ENCODE data around the gene OR5AC2. TPM values are rescaled to one million over a fixed set of nuclear protein-coding genes. Genes with fewer than 3 reads are reported as not detected.

The OR5AC2 gene
- polyA plus RNA-seq, 1 donor (not counting 4 experiments of a cell fraction or from before 2014, with no cell fraction given), result not detected

GRCh38 chr3:98110550-98110908 lies 23.6 kb downstream of the OR5AC2 start:
- FAIRE-seq, result no peak
- DNase-seq (ENCODE audit: low read depth, low spot score), result no peak
- H3K4me3 ChIP-seq (ENCODE audit: control insufficient read depth in 2 of 3, extremely low read depth in 1 of 3, insufficient read depth in 2 of 3, low read depth in 1 of 3, low read length in 3 of 3), result no peak overlapping the region
- no peak overlapping the region for H3K27ac ChIP-seq (ENCODE audit: control insufficient read depth, insufficient read depth, low read length)
- no peak overlapping the region for H3K9ac ChIP-seq (ENCODE audit: control insufficient read depth, extremely low read depth, insufficient read depth, low read length)
- H3K36me3 ChIP-seq (ENCODE audit: control insufficient read depth in 2 of 2, extremely low read depth in 1 of 2, insufficient read depth in 2 of 2, low read length in 2 of 2), result no peaks in the 10 kb centered on the region
- dilution Hi-C loops (cut with MboI; ENCODE audit: extremely low pct_ligation_motif_present, low sequenced_read_pairs), result no loop called here
- H3K79me2 ChIP-seq (ENCODE audit: control insufficient read depth, insufficient read depth, low read length), result no peaks in the 10 kb centered on the region
- H3K9me1 ChIP-seq (ENCODE audit: control insufficient read depth, extremely low read depth, insufficient read depth, low read length), result no peaks in the 10 kb centered on the region
- H2AFZ ChIP-seq (ENCODE audit: control insufficient read depth, low read length), result no peak overlapping the region
- no peaks in the 10 kb centered on the region for H4K20me1 ChIP-seq (ENCODE audit: control insufficient read depth, extremely low read depth, insufficient read depth, low read length)
- H3K4me1 ChIP-seq (ENCODE audit: control insufficient read depth, extremely low read depth, insufficient read depth, low read length), result no peaks in the 10 kb centered on the region
- H3K27me3 ChIP-seq (ENCODE audit: control insufficient read depth, extremely low read depth, insufficient read depth, low read length), result no peaks in the 10 kb centered on the region
- TF ChIP-seq EZH2 (IDR thresholded peaks at IDR 0.05; ENCODE audit: low read length) (no peak), CTCF (optimal IDR thresholded peaks at IDR 0.05 in 1 of 3, IDR thresholded peaks at IDR 0.05 in 1 of 3, conservative IDR thresholded peaks at IDR 0.05 in 1 of 3; ENCODE audit: extremely low read depth in 1 of 3, insufficient read depth in 2 of 3, low read length in 3 of 3) (no peak)
- H3K4me2 ChIP-seq (ENCODE audit: control insufficient read depth, extremely low read depth, insufficient read depth, low read depth, low read length), result no peak overlapping the region
- H3K9me3 ChIP-seq (ENCODE audit: control insufficient read depth, low read depth, low read length), result no peaks in the 10 kb centered on the region

- H3K27ac ChIP-seq (ENCODE audit: control insufficient read depth, insufficient read depth, low read length), result no peak overlapping the region
- no peak for DNase-seq (ENCODE audit: low read depth, low spot score)
- FAIRE-seq, result no peak
Observed at GRCh38 chr3:98114264-98114663, 27.3 kb downstream of the OR5AC2 start.

More at GRCh38 chr3:98114264-98114663, 27.3 kb downstream of the OR5AC2 start:
- dilution Hi-C loops (cut with MboI; ENCODE audit: extremely low pct_ligation_motif_present, low sequenced_read_pairs), result no loop called here
- Histone ChIP-seq H3K9me1 (ENCODE audit: control insufficient read depth, extremely low read depth, insufficient read depth, low read length) (no peaks in the 10 kb centered on the region), H3K4me1 (ENCODE audit: control insufficient read depth, extremely low read depth, insufficient read depth, low read length) (no peaks in the 10 kb centered on the region), H2AFZ (ENCODE audit: control insufficient read depth, low read length) (no peak overlapping the region), H3K4me3 (ENCODE audit: control insufficient read depth in 2 of 3, extremely low read depth in 1 of 3, insufficient read depth in 2 of 3, low read depth in 1 of 3, low read length in 3 of 3) (no peak overlapping the region), H4K20me1 (ENCODE audit: control insufficient read depth, extremely low read depth, insufficient read depth, low read length) (no peaks in the 10 kb centered on the region), H3K27me3 (ENCODE audit: control insufficient read depth, extremely low read depth, insufficient read depth, low read length) (no peaks in the 10 kb centered on the region), H3K36me3 (ENCODE audit: control insufficient read depth in 2 of 2, extremely low read depth in 1 of 2, insufficient read depth in 2 of 2, low read length in 2 of 2) (no peaks in the 10 kb centered on the region), H3K9ac (ENCODE audit: control insufficient read depth, extremely low read depth, insufficient read depth, low read length) (no peak overlapping the region), H3K79me2 (ENCODE audit: control insufficient read depth, insufficient read depth, low read length) (no peaks in the 10 kb centered on the region), H3K4me2 (ENCODE audit: control insufficient read depth, extremely low read depth, insufficient read depth, low read depth, low read length) (no peak overlapping the region), H3K9me3 (ENCODE audit: control insufficient read depth, low read depth, low read length) (no peaks in the 10 kb centered on the region)
- TF ChIP-seq CTCF (optimal IDR thresholded peaks at IDR 0.05 in 1 of 3, IDR thresholded peaks at IDR 0.05 in 1 of 3, conservative IDR thresholded peaks at IDR 0.05 in 1 of 3; ENCODE audit: extremely low read depth in 1 of 3, insufficient read depth in 2 of 3, low read length in 3 of 3) (no peak), EZH2 (IDR thresholded peaks at IDR 0.05; ENCODE audit: low read length) (no peak)

All from keratinocyte (primary cell).